Neuronal stem cell (in vitro differentiated cells): ENCODE data around the gene TRIOBP.

Source experiments
- DNase-seq: peaks from one replicate; pipeline ENCODE4 v3.0.0-alpha.2; 2013; ENCODE audit warnings: low spot score
- H2AFZ ChIP-seq: one replicate; pipeline ENCODE4 v1.6.1; 2013; ENCODE audit warnings: mild to moderate bottlenecking, low read length, inconsistent platforms
- H2AK5ac ChIP-seq: 2 replicates; pipeline ENCODE4 v1.6.1; 2013; ENCODE audit warnings: low read depth, mild to moderate bottlenecking, inconsistent platforms, low read length, moderate library complexity, mixed read lengths
- H2BK120ac ChIP-seq: 2 replicates; pipeline ENCODE4 v1.6.1; 2013; ENCODE audit warnings: low read depth, mild to moderate bottlenecking, inconsistent platforms, low read length, moderate library complexity, mixed read lengths
- H2BK12ac ChIP-seq: one replicate; pipeline ENCODE4 v1.6.1; 2013; ENCODE audit warnings: low read length, inconsistent platforms
- H2BK15ac ChIP-seq: 2 replicates; pipeline ENCODE4 v1.6.1; 2013; ENCODE audit warnings: mild to moderate bottlenecking, low read length, inconsistent platforms, mixed read lengths
- H2BK5ac ChIP-seq: one replicate; pipeline ENCODE4 v1.6.1; 2013; ENCODE audit warnings: inconsistent platforms, mild to moderate bottlenecking, low read length, moderate library complexity
- H3K14ac ChIP-seq: one replicate; pipeline ENCODE4 v1.6.1; 2013; ENCODE audit warnings: low read length, inconsistent platforms
- H3K18ac ChIP-seq: 2 replicates; pipeline ENCODE4 v1.6.1; 2013; ENCODE audit warnings: low read length, inconsistent platforms
- H3K23ac ChIP-seq: 2 replicates; pipeline ENCODE4 v1.6.1; 2013; ENCODE audit warnings: low read depth, mild to moderate bottlenecking, mixed read lengths, low read length, inconsistent platforms; ENCODE audit not compliant: poor library complexity
- H3K27ac ChIP-seq: replicated peaks from 3 replicates; pipeline ENCODE4 v1.5.1; 2013; ENCODE audit warnings: low read length, inconsistent platforms
- H3K27me3 ChIP-seq, 3 experiments: 2 replicates each; pipeline ENCODE4 v1.6.1; 2013; ENCODE audit warnings: low read length in 3 of 3, mild to moderate bottlenecking in 2 of 3, inconsistent platforms in 1 of 3, low read depth in 1 of 3, mixed read lengths in 1 of 3, moderate library complexity in 1 of 3; ENCODE audit not compliant: control insufficient read depth in 3 of 3, insufficient read depth in 3 of 3
- H3K36me3 ChIP-seq, 2 donors: replicated peaks in 1 of 2; 2 replicates each; pipeline ENCODE4 v1.6.1; 2013; ENCODE audit warnings: low read length in 2 of 2; ENCODE audit not compliant: control insufficient read depth in 2 of 2, insufficient read depth in 2 of 2
- H3K4ac ChIP-seq: 2 replicates; pipeline ENCODE4 v1.6.1; 2013; ENCODE audit warnings: inconsistent platforms, mild to moderate bottlenecking, low read length, moderate library complexity
- H3K4me1 ChIP-seq, 2 donors: 1 replicate in 1 of 2; 2 replicates in 1 of 2; pipeline ENCODE4 v1.6.1; 2013; ENCODE audit warnings: low read length in 2 of 2, low read depth in 1 of 2; ENCODE audit not compliant: control insufficient read depth in 2 of 2, insufficient read depth in 1 of 2
- H3K4me2 ChIP-seq: one replicate; pipeline ENCODE4 v1.6.1; 2013; ENCODE audit warnings: mild to moderate bottlenecking, low read length, inconsistent platforms; ENCODE audit not compliant: insufficient read depth, poor library complexity, severe bottlenecking
- H3K4me3 ChIP-seq, 2 donors: 2 replicates each; pipeline ENCODE4 v1.5.1; 2013; ENCODE audit warnings: low read length in 2 of 2, mild to moderate bottlenecking in 2 of 2, inconsistent platforms in 1 of 2, moderate library complexity in 1 of 2
- H3K79me1 ChIP-seq: one replicate; pipeline ENCODE4 v1.6.1; 2013; ENCODE audit warnings: low read depth, mild to moderate bottlenecking, inconsistent platforms, low read length, moderate library complexity
- H3K9ac ChIP-seq: one replicate; pipeline ENCODE4 v1.6.1; 2013; ENCODE audit warnings: mild to moderate bottlenecking, low read depth, low read length, inconsistent platforms; ENCODE audit not compliant: poor library complexity
- H3K9me3 ChIP-seq, 2 donors: replicated peaks in 1 of 2; 2 replicates each; pipeline versions ENCODE3 to v1.6.1; 2013; ENCODE audit warnings: low read length in 2 of 2, mild to moderate bottlenecking in 2 of 2, inconsistent platforms in 1 of 2, low read depth in 1 of 2, mixed read lengths in 1 of 2, moderate library complexity in 1 of 2; ENCODE audit not compliant: control insufficient read depth in 2 of 2, insufficient read depth in 1 of 2
- H4K8ac ChIP-seq: one replicate; pipeline ENCODE4 v1.6.1; 2013; ENCODE audit warnings: low read depth, mild to moderate bottlenecking, inconsistent platforms, low read length, moderate library complexity
- H4K91ac ChIP-seq: one replicate; pipeline ENCODE4 v1.6.1; 2013; ENCODE audit warnings: low read length, low read depth, mild to moderate bottlenecking, inconsistent platforms; ENCODE audit not compliant: poor library complexity
- WGBS, 2 donors: extraction: QIAGEN DNeasy Blood & Tissue Kit; methylation state at CpG; one replicate each; pipeline ENCODE4 v1.1.7; 2013; ENCODE audit warnings: missing lambda C conversion rate in 2 of 2, mixed read lengths in 1 of 2; ENCODE audit not compliant: insufficient read length in 2 of 2, insufficient replicate concordance in 1 of 2; ENCODE audit errors: extremely low coverage in 2 of 2; 5-methylcytosine and 5-hydroxymethylcytosine counted together

TRIOBP gene

DNA sequence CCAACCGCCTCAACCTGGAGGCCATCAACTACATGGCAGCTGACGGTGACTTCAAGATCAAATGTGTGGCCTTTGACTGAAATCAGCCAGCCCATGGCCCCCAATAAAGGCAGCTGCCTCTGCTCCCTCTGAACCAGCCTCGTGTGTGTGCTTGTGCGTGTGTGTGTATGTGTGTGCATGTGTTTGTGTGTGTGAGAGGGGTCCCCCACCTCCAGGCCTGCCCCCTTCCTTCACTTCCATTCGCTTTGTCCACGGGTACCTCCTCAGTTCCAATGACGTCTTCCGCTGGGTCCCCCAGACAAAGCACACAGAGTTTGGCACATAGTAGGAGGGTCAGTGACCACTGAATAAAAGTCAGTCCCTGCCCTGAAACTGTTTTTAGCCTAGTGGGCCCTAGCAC, 17.2 kb upstream of the TRIOBP start:
- H2BK120ac ChIP-seq = no peak overlapping the region
- peak overlapping the region; percentile 81 for H2BK15ac ChIP-seq
- H3K9me3 ChIP-seq = no peaks in the 10 kb centered on the region
- H2BK12ac ChIP-seq = peak overlapping the region; percentile 58
- peak overlapping the region; percentile 60 for H3K9ac ChIP-seq
- H2AFZ ChIP-seq = no peak overlapping the region
- peaks cover 11 to 12% of the 10 kb centered on the region in 2 donors for H3K4me1 ChIP-seq
- peak overlapping the region; percentile 90 for H2AK5ac ChIP-seq
- no peaks in the 10 kb centered on the region for H3K79me1 ChIP-seq
- H2BK5ac ChIP-seq = peak overlapping the region; percentile 53
- no peak overlapping the region for H3K14ac ChIP-seq
- no peak overlapping the region for H3K4ac ChIP-seq
- peak overlapping the region; percentile 65 for H3K23ac ChIP-seq
- H3K4me3 ChIP-seq = no peak overlapping the region
- peak overlapping the region; percentile 45 for H3K18ac ChIP-seq
- peaks cover 0 to 2% (median 0%) of the 10 kb centered on the region in 3 experiments for H3K27me3 ChIP-seq
- H4K8ac ChIP-seq = no peak overlapping the region
- H3K27ac ChIP-seq = no peak overlapping the region
- H3K4me2 ChIP-seq = no peak overlapping the region
- H4K91ac ChIP-seq = no peak overlapping the region
- DNase-seq = no peak
- no CpG with 5 or more reads among the region's 8 CpGs for WGBS, 2 donors
- no peaks in the 10 kb centered on the region for H3K36me3 ChIP-seq

DNA sequence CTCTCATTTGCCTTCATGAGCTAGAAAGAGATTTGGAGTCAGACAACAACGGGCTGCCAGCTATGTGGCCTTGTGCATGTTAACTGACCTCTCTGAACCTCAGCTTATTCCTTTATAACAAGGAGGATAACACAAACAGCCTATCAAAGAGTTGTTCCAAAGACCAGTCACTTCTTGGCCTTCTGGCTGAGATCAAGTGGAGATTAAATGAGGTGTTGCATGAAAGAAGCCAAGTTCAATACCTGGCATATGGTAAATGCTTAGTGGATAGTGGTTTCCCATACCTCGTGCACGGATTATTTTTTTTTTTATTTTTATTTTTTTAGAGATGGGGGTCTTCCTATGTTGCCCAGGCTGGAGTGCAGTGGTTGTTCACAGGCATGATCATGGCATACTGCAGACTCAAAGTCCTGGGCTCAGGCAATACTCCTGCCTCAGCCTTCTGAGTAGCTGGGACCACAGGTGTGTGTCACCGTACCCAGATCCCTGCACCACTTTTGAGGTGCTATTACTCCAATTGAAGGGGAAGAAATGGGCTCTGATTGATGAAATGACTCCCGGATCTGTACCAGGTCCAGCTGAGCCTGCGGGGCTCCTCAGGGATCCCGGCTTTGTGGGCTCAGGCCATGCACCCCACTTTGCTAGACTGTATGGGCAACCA, 16.5 kb upstream of the TRIOBP start:
- DNase-seq = no peak
- Histone ChIP-seq H3K4me3 (no peak overlapping the region), H2AK5ac (peak overlapping the region; percentile 88), H3K27me3 (peaks cover 0 to 2% (median 0%) of the 10 kb centered on the region in 3 experiments), H3K4me1 (peaks cover 8 to 9% of the 10 kb centered on the region in 2 donors), H3K36me3 (no peaks in the 10 kb centered on the region), H2BK15ac (peak overlapping the region; percentile 81), H3K79me1 (no peaks in the 10 kb centered on the region), H3K18ac (no peak overlapping the region), H4K8ac (no peak overlapping the region), H2BK5ac (no peak overlapping the region), H4K91ac (no peak overlapping the region), H3K4me2 (no peak overlapping the region), H2BK120ac (no peak overlapping the region), H2AFZ (no peak overlapping the region), H2BK12ac (no peak overlapping the region), H3K23ac (no peak overlapping the region), H3K9ac (no peak overlapping the region), H3K4ac (no peak overlapping the region), H3K27ac (no peak overlapping the region), H3K14ac (no peak overlapping the region), H3K9me3 (no peaks in the 10 kb centered on the region)
- WGBS, 2 donors = no CpG with 5 or more reads among the region's 7 CpGs

DNA sequence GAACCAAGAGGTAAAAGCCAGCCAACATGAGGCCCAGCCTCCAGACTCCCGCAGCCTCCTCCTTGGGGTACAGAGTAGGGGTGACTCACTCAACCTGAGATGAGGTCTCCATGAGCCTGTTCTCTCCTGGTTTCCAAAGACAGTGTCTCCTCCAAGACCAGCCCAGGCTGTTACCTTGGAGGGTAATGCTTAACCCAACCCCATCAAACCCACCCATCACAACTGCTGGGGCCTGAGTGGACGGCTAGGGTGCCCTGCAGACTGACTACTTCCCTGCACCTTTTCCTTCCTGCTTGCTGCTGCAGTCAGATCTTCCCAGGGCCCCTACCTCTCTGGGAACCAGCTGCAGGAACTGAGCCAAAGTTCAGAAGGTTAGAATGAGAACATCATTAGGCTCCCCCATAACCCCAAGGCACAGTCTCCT, 15.8 kb upstream of the TRIOBP start:
- no peaks in the 10 kb centered on the region for H3K36me3 ChIP-seq
- H2AK5ac ChIP-seq = peak overlapping the region; percentile 88
- H3K27ac ChIP-seq = no peak overlapping the region
- no peak overlapping the region for H3K4me2 ChIP-seq
- H3K23ac ChIP-seq = no peak overlapping the region
- WGBS, 2 donors = no CpG with 5 or more reads among the region's 2 CpGs
- no peaks in the 10 kb centered on the region for H3K9me3 ChIP-seq
- H2BK12ac ChIP-seq = no peak overlapping the region
- no peak overlapping the region for H2BK5ac ChIP-seq
- H2BK120ac ChIP-seq = no peak overlapping the region
- DNase-seq = no peak
- H3K4ac ChIP-seq = no peak overlapping the region
- no peak overlapping the region for H4K91ac ChIP-seq
- H2BK15ac ChIP-seq = peak overlapping the region; percentile 66
- no peak overlapping the region for H3K18ac ChIP-seq
- no peaks in the 10 kb centered on the region for H3K79me1 ChIP-seq
- no peak overlapping the region for H3K9ac ChIP-seq
- H4K8ac ChIP-seq = no peak overlapping the region
- peaks cover 0 to 2% (median 0%) of the 10 kb centered on the region in 3 experiments for H3K27me3 ChIP-seq
- no peak overlapping the region for H3K4me3 ChIP-seq
- H2AFZ ChIP-seq = no peak overlapping the region
- H3K4me1 ChIP-seq = peaks cover 8% of the 10 kb centered on the region in 2 donors
- no peak overlapping the region for H3K14ac ChIP-seq

DNA sequence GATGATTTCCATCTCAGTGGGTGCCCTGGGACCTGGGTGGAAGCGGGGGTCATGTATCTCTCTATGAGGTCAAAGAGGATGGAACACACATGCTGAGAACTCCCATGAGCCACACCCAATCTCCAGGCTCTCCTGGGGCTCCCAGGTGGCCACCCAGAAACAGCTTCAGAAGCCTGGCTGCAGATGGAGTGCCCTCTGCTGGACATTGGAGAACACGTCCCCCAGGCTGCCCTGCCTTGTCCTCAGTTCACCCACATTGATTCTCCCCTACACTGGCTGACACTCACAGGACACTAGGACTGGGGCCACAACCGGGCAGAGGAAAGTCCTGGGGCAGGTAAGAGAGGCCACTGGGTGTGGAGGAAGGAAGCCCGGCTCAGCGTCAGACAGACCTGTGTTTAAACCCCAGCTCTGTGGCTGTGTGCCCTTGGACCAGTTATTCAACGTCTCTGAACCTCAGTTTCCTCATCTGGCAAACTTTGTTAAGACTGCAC, 15.2 kb upstream of the TRIOBP start:
- H2BK12ac ChIP-seq = peak overlapping the region; percentile 66
- H3K79me1 ChIP-seq = peaks cover under 1% of the 10 kb centered on the region
- no peak overlapping the region for H2AFZ ChIP-seq
- no peaks in the 10 kb centered on the region for H3K9me3 ChIP-seq
- H2BK15ac ChIP-seq = peak overlapping the region; percentile 66
- WGBS, 2 donors = no CpG with 5 or more reads among the region's 6 CpGs
- no peak overlapping the region for H3K23ac ChIP-seq
- no peak overlapping the region for H3K9ac ChIP-seq
- no peak overlapping the region for H3K4me3 ChIP-seq
- peak overlapping the region; percentile 51 for H3K18ac ChIP-seq
- H3K4me1 ChIP-seq = peaks cover 3 to 5% of the 10 kb centered on the region in 2 donors
- no peak overlapping the region for H2BK120ac ChIP-seq
- DNase-seq = peak; percentile 63
- H3K4me2 ChIP-seq = no peak overlapping the region
- H3K27me3 ChIP-seq = peaks cover 0 to 2% (median 0%) of the 10 kb centered on the region in 3 experiments
- no peak overlapping the region for H3K27ac ChIP-seq
- no peak overlapping the region for H4K8ac ChIP-seq
- H3K14ac ChIP-seq = no peak overlapping the region
- no peak overlapping the region for H2BK5ac ChIP-seq
- no peak overlapping the region for H3K4ac ChIP-seq
- no peaks in the 10 kb centered on the region for H3K36me3 ChIP-seq
- peak overlapping the region; percentile 18 for H2AK5ac ChIP-seq
- H4K91ac ChIP-seq = no peak overlapping the region
